ENCODE data around the gene NTM.

DNA sequence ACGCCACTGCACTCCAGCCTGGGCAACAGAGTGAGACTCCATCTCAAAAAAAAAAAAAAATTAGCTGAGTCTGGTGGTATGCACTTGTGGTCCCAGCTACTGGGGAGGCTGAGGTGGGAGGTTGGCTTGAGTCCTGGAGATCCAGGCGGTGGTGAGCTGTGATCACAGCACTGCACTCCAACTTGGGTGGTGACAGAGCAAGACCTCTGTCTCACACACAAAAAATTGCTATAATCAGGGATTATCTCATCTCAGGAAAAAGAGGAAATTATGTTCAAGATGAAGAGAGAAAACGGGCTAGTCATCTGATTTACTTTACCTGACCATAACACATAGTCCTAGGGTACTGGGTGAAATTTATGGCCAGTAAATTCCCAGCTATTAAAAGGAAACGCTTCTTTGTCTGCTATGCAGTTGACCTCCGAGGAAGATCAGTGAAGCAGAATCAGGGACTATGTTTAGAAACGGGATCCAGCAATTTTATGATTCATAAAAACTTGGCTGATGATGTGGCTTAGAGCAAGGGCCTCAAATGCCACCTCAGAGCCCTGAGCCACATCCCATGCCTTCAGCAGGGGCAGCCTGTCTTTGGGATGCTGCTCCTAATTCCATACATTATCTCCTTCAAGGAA, 386.2 kb downstream of the NTM start:
- TF ChIP-seq, protein P1, sequence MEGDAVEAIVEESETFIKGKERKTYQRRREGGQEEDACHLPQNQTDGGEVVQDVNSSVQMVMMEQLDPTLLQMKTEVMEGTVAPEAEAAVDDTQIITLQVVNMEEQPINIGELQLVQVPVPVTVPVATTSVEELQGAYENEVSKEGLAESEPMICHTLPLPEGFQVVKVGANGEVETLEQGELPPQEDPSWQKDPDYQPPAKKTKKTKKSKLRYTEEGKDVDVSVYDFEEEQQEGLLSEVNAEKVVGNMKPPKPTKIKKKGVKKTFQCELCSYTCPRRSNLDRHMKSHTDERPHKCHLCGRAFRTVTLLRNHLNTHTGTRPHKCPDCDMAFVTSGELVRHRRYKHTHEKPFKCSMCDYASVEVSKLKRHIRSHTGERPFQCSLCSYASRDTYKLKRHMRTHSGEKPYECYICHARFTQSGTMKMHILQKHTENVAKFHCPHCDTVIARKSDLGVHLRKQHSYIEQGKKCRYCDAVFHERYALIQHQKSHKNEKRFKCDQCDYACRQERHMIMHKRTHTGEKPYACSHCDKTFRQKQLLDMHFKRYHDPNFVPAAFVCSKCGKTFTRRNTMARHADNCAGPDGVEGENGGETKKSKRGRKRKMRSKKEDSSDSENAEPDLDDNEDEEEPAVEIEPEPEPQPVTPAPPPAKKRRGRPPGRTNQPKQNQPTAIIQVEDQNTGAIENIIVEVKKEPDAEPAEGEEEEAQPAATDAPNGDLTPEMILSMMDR (IDR thresholded peaks at IDR 0.05; ENCODE audit: control extremely low read depth in 1 of 3, insufficient read depth in 1 of 3, low read depth in 1 of 3, low read length in 3 of 3): no peak
- TF ChIP-seq CEBPB (IDR thresholded peaks at IDR 0.05; ENCODE audit: low read depth, low read length) (no peak), SP1 (IDR thresholded peaks at IDR 0.05; ENCODE audit: low read depth, low read length) (no peak), CREB1 (IDR thresholded peaks at IDR 0.05) (no peak)
